PC-3 (cell line): Measurements from ENCODE around the gene TAGLN2. TPM values are rescaled to one million over a fixed set of nuclear protein-coding genes. Genes with fewer than 3 reads are reported as not detected.

ENCODE experiments used
- ATAC-seq: fragments of 200-7000 bp; cut with Tn5 transposase; 2 replicates; pipeline ENCODE4 v1.9.1; 2020; ENCODE audit warnings: mild to moderate bottlenecking, moderate library complexity
- BruUV-seq: library from RNA; stranded (reverse); fragments of 400-500 nt; replicated peaks from 2 replicates; lab custom pipeline; 2021; lab: Mats Ljungman, UMichigan
- CTCF ChIA-PET: fragments of 300-600 bp; sonication (Branson Sonifier 250); formaldehyde crosslinking; loops from one replicate; lab custom pipeline; 2022; ENCODE audit warnings: antibody characterized with exemption; lab: Charles Lee
- POLR2A ChIA-PET: fragments of 300-600 bp; sonication (Branson Sonifier 250); formaldehyde crosslinking; loops from one replicate; lab custom pipeline; 2022; ENCODE audit warnings: antibody characterized with exemption; ENCODE audit not compliant: unreplicated experiment; lab: Charles Lee
- DNase-seq: peaks from one replicate; pipeline ENCODE4 v3.0.0-alpha.2; 2015
- H2AFZ ChIP-seq: fragments of 300-600 bp; sonication (generic); 2 replicates; pipeline ENCODE4 v1.6.0; 2016; ENCODE audit warnings: antibody characterized with exemption, low read length
- H3F3A ChIP-seq: fragments of 300-600 bp; sonication (generic); one replicate; pipeline ENCODE4 v1.6.0; 2017; ENCODE audit warnings: antibody characterized with exemption, low read length, control low read depth, mild to moderate bottlenecking; ENCODE audit not compliant: unreplicated experiment
- H3K27ac ChIP-seq: fragments of 300-600 bp; sonication (generic); 2 replicates; pipeline ENCODE4 v1.5.1; 2016; ENCODE audit warnings: mild to moderate bottlenecking, low read length
- H3K27me3 ChIP-seq: fragments of 300-600 bp; sonication (generic); 2 replicates; pipeline ENCODE4 v1.6.1; 2016; ENCODE audit warnings: low read length, mixed read lengths
- H3K36me3 ChIP-seq: fragments of 300-600 bp; sonication (generic); 2 replicates; pipeline ENCODE4 v1.6.1; 2016; ENCODE audit warnings: low read depth, mixed run types, low read length, mixed read lengths
- H3K4me1 ChIP-seq: fragments of 300-600 bp; sonication (generic); 2 replicates; pipeline ENCODE4 v1.5.1; 2016; ENCODE audit warnings: low read length; ENCODE audit not compliant: insufficient read depth
- H3K4me2 ChIP-seq: fragments of 300-600 bp; sonication (generic); 2 replicates; pipeline ENCODE4 v1.6.0; 2016; ENCODE audit warnings: low read length
- H3K4me3 ChIP-seq: fragments of 300-600 bp; sonication (generic); 2 replicates; pipeline ENCODE4 v1.5.1; 2016; ENCODE audit warnings: mild to moderate bottlenecking, low read length, mixed read lengths
- H3K79me2 ChIP-seq: fragments of 300-600 bp; sonication (generic); 2 replicates; pipeline ENCODE4 v1.6.1; 2017; ENCODE audit warnings: low read length, mixed read lengths
- H3K9ac ChIP-seq: fragments of 300-600 bp; sonication (generic); 2 replicates; pipeline ENCODE4 v1.6.0; 2016; ENCODE audit warnings: mild to moderate bottlenecking, low read length
- H3K9me2 ChIP-seq: fragments of 300-600 bp; sonication (generic); replicated peaks from 2 replicates; pipeline ENCODE4 v1.6.1; 2016; ENCODE audit warnings: mixed run types, low read length, mixed read lengths
- H3K9me3 ChIP-seq: fragments of 300-600 bp; sonication (generic); 2 replicates; pipeline ENCODE4 v1.6.1; 2016; ENCODE audit warnings: low read length, mixed read lengths
- H4K20me1 ChIP-seq: fragments of 300-600 bp; sonication (generic); 2 replicates; pipeline ENCODE4 v1.6.1; 2016; ENCODE audit warnings: low read length, mixed read lengths
- CTCF ChIP-seq: fragments of 300-600 bp; sonication (generic); conservative IDR thresholded peaks from 2 replicates; pipeline ENCODE4 v1.5.1; 2017; ENCODE audit warnings: antibody characterized with exemption, low read depth, mild to moderate bottlenecking, low read length
- EZH2 ChIP-seq: fragments of 300-600 bp; sonication (generic); IDR thresholded peaks from one replicate; pipeline ENCODE4 v1.6.1; 2017; ENCODE audit warnings: antibody characterized with exemption, mild to moderate bottlenecking, low read length; ENCODE audit not compliant: unreplicated experiment
- EZH2phosphoT487 ChIP-seq: fragments of 300-600 bp; sonication (generic); IDR thresholded peaks from 2 replicates; pipeline ENCODE4 v1.6.1; 2018; ENCODE audit warnings: mild to moderate bottlenecking, antibody characterized with exemption, low read length, borderline replicate concordance
- intact Hi-C: fragments of 100-400 bp; cut with micrococcal nuclease; formaldehyde crosslinking; loops from 2 replicates; pipeline ENCODE4 v1.9.0; 2023
- total RNA-seq: library from RNA; depleted of rRNA; stranded (reverse); fragments of >200 nt; gene quantifications from 2 replicates; pipeline ENCODE4 v1.2.3, GENCODE V29; 2014

TAGLN2 gene
- total RNA-seq, 1 experiment from 2014 or later, result 1,584 TPM

GRCh38 chr1:159962176-159962575 lies 36.9 kb upstream of the TAGLN2 start:
- Histone ChIP-seq H3K9me3 (no peaks in the 10 kb centered on the region), H3K9ac (no peak overlapping the region), H3K79me2 (no peaks in the 10 kb centered on the region), H3K4me2 (no peak overlapping the region), H3K4me1 (peaks cover 23% of the 10 kb centered on the region), H3K36me3 (no peaks in the 10 kb centered on the region), H2AFZ (no peak overlapping the region), H4K20me1 (no peaks in the 10 kb centered on the region), H3K27me3 (no peaks in the 10 kb centered on the region), H3K27ac (no peak overlapping the region), H3K9me2 (no peaks in the 10 kb centered on the region), H3K4me3 (no peak overlapping the region), H3F3A (no peaks in the 10 kb centered on the region)
- DNase-seq, result no peak
- intact Hi-C loops, result no loop called here
- CTCF ChIA-PET, result no interaction called here
- no TSS peak for BruUV-seq
- POLR2A ChIA-PET, result no interaction called here
- no peak for ATAC-seq
- TF ChIP-seq CTCF (no peak), EZH2phosphoT487 (no peak), EZH2 (no peak)

GRCh38 chr1:159961636-159962035 lies 36.3 kb upstream of the TAGLN2 start:
- no peak overlapping the region for H3K4me3 ChIP-seq
- peak overlapping the region; percentile 11 for H3K4me2 ChIP-seq
- H2AFZ ChIP-seq, result peak overlapping the region; percentile 33; the same call in 1 of the 2 replicates
- H3K9ac ChIP-seq, result peak overlapping the region; percentile 5; the same call in 1 of the 2 replicates
- H3K27ac ChIP-seq, result peak overlapping the region; percentile 61
- peaks cover 23% of the 10 kb centered on the region for H3K4me1 ChIP-seq
- H3F3A ChIP-seq, result no peaks in the 10 kb centered on the region
- no TSS peak for BruUV-seq
- no peak for ATAC-seq
- TF ChIP-seq EZH2phosphoT487 (no peak), EZH2 (no peak), CTCF (no peak)
- no peaks in the 10 kb centered on the region for H3K27me3 ChIP-seq
- H3K9me3 ChIP-seq, result no peaks in the 10 kb centered on the region
- no peaks in the 10 kb centered on the region for H3K79me2 ChIP-seq
- CTCF ChIA-PET, result interaction anchor here (0.6 kb wide), 1 partner anchor 46 kb away, joined by 3 read pairs; no protein-coding TSS in a partner anchor
- no peaks in the 10 kb centered on the region for H3K9me2 ChIP-seq
- no peaks in the 10 kb centered on the region for H3K36me3 ChIP-seq
- no peak for DNase-seq
- POLR2A ChIA-PET, result no interaction called here
- no peaks in the 10 kb centered on the region for H4K20me1 ChIP-seq
- intact Hi-C loops, result loop anchor here (1.0 to 2.0 kb wide), 4 partner anchors 15 to 70 kb away; partner anchors contain the start of gene PIGM

GRCh38 chr1:159960721-159961381 lies 35.5 kb upstream of the TAGLN2 start:
- Histone ChIP-seq H2AFZ (peak overlapping the region; percentile 33), H4K20me1 (no peaks in the 10 kb centered on the region), H3K4me1 (peaks cover 23% of the 10 kb centered on the region), H3K79me2 (no peaks in the 10 kb centered on the region), H3K9ac (peak overlapping the region; percentile 5), H3K27me3 (no peaks in the 10 kb centered on the region), H3K36me3 (no peaks in the 10 kb centered on the region), H3K4me2 (peak overlapping the region; percentile 11), H3K27ac (peak overlapping the region; percentile 61), H3K4me3 (no peak overlapping the region), H3K9me2 (no peaks in the 10 kb centered on the region), H3F3A (no peaks in the 10 kb centered on the region), H3K9me3 (no peaks in the 10 kb centered on the region)
- ChIA-PET CTCF (interaction anchor here (0.6 kb wide), 1 partner anchor 47 kb away, joined by 3 read pairs; no protein-coding TSS in a partner anchor), POLR2A (no interaction called here)
- ATAC-seq, result peak; percentile 91
- BruUV-seq, result no TSS peak
- intact Hi-C loops, result loop anchor here (1.0 to 2.0 kb wide), 4 partner anchors 15 to 70 kb away; partner anchors contain the start of gene PIGM
- DNase-seq, result peak; percentile 85
- TF ChIP-seq EZH2phosphoT487, result no peak
- no peak for TF ChIP-seq EZH2
- TF ChIP-seq CTCF, result no peak
